HG03457 (cell line): ENCODE measurements around the gene SLC35F1.

Experiments used
- ATAC-seq: cut with Tn5 transposase; IDR thresholded peaks from one replicate; pipeline ENCODE4 v1.9.1; 2021; ENCODE audit warnings: moderate number of reproducible peaks; ENCODE audit not compliant: unreplicated experiment

The SLC35F1 gene

GRCh38 chr6:118335325-118335816 is 428.3 kb downstream of the SLC35F1 start:
- ATAC-seq, result no peak

GRCh38 chr6:118344014-118344670 is 437.1 kb downstream of the SLC35F1 start:
- no peak for ATAC-seq

DNA sequence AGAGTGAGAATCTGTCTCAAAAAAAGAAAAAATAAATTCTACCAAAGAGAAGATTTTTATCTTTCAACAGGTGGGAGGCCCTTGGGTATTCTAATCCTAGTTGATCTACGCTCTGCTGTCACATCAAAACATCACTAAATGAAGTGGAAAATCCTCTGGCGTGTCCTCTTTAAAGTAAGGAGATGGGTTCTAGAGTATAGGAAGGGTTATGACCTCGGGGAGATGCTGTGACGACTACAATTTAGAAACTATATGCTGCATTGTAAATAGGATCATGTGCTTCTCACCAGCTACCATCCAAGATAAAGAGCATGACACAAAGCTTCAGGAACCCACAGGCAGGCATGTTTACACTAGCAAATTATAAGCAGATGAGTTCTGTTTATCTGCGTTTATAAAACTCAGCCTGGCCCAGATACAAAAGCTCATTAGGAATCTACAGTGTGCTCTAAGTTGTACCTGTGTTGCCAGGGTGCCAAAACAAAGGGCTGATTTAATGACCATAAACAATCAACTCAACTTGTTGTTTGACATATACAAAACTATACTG is 443.9 kb downstream of the SLC35F1 start:
- ATAC-seq, result no peak

GRCh38 chr6:118353564-118353963 is 446.5 kb downstream of the SLC35F1 start:
- ATAC-seq, result no peak

DNA sequence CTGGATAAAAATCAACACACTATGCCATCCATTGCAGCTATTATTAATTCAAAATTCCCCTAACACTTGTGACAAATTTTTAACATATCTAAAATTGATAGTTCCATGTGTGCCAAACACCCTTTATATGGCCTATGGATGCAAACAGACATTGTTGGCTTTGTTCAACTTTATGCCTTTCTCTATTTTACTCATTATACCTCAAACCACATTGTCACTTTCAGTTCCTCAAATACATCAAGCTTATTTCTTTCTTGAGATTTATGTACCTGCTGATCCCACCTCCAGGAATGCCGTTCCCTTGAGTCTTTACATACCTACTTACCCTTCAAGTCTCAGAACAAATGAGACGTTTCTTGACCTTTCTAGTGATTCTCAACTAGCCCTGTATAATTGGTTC is 447.6 kb downstream of the SLC35F1 start:
- ATAC-seq, result peak; percentile 94

DNA sequence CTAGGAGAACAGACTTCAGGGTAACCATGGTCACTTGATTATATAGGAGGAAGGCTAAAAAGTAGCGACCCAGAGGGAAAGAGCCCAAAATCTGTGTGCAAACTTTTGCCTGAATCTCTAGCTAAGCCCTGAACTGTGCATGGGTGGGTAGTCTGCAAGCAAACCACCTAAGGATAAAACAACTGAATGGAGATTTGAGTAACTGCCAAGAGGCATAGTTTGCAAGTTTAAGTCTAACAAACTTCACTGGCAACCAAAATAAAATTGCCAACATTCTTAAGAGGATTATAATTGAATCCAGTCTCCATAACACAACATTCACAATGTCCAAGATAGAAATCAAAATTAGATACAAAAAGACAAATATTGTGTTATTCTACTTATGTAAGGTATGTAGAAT is 449.0 kb downstream of the SLC35F1 start:
- no peak for ATAC-seq

GRCh38 chr6:118356686-118357085 is 449.6 kb downstream of the SLC35F1 start:
- ATAC-seq, result no peak
